Astrocyte of the cerebellum (primary cell): ENCODE measurements around the gene CDC42BPB.

Experiments used
- DNase-seq: peaks from one replicate; pipeline ENCODE4 v3.0.0-alpha.2; 2011; ENCODE audit warnings: low read depth
- H3K4me3 ChIP-seq: 2 replicates; pipeline ENCODE4 v1.5.1; 2011; ENCODE audit warnings: mild to moderate bottlenecking, low read depth, low read length, moderate library complexity
- in situ Hi-C: cut with HindIII; loops from 2 replicates; pipeline ENCODE4 v1.10.0; 2017; ENCODE audit warnings: low sequenced_read_pairs
- TF ChIP-seq, protein P1 (sequence below): IDR thresholded peaks from 2 replicates; pipeline ENCODE4 v1.5.1; 2012; ENCODE audit warnings: low read length, low read depth, moderate library complexity, mild to moderate bottlenecking; ENCODE audit errors: missing control alignments

The CDC42BPB gene

GRCh38 chr14:102984336-102985102, 72.8 kb downstream of the CDC42BPB start:
- TF ChIP-seq, protein P1, sequence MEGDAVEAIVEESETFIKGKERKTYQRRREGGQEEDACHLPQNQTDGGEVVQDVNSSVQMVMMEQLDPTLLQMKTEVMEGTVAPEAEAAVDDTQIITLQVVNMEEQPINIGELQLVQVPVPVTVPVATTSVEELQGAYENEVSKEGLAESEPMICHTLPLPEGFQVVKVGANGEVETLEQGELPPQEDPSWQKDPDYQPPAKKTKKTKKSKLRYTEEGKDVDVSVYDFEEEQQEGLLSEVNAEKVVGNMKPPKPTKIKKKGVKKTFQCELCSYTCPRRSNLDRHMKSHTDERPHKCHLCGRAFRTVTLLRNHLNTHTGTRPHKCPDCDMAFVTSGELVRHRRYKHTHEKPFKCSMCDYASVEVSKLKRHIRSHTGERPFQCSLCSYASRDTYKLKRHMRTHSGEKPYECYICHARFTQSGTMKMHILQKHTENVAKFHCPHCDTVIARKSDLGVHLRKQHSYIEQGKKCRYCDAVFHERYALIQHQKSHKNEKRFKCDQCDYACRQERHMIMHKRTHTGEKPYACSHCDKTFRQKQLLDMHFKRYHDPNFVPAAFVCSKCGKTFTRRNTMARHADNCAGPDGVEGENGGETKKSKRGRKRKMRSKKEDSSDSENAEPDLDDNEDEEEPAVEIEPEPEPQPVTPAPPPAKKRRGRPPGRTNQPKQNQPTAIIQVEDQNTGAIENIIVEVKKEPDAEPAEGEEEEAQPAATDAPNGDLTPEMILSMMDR: no peak
- DNase-seq: no peak
- in situ Hi-C loops: loop anchor here (5.0 kb wide), 1 partner anchor 42 kb away; no protein-coding TSS in a partner anchor
- H3K4me3 ChIP-seq: no peak overlapping the region

DNA sequence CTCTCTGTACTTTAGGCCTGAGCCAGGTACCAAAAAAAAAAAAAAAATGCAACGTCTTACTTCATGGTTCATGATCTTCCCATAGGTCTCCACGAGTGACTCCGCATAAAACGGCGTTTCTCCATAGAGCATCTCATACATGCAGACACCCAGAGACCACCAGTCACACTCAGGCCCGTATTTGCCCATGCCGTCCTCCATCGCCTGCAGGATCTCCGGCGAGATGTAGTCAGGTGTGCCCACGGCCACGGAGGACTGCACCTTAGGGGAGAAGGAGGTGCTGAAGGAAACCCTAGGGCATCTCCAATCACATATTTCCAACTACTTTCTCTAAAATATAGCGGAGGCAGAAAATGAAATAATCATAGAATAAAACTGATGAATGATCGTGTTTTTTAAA, 73.9 kb downstream of the CDC42BPB start:
- H3K4me3 ChIP-seq: no peak overlapping the region
- in situ Hi-C loops: no loop called here
- TF ChIP-seq, protein P1: no peak
- DNase-seq: no peak

DNA sequence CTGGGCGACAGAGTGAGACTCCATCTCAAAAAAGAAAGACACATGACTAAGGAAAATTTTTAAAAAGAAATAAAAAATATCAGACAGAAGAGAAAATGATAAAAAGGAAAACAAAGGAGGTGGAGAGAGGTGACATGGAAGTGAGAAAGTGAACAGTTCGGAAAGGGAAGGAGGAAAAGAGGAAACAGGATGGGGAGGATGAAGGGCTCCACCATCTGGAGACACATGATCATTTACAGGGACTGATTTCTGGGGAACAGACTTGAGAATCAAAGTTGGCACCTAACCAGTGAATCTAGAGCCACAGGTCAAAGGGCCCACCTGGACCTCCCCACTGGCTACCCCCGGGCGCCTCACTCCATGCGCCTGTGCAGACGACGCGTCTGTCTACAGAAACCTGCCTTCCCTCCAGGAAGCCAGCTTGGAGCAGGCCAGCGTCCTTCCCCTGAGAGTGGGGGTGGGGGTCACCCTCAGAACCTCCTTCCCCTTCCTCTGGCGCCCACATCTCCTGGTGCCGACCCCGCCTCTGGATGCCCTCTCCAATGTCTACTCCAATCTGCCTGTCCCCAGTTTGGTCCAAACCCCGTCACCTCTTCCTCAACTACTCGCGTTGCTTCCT, 74.4 kb downstream of the CDC42BPB start:
- in situ Hi-C loops: no loop called here
- TF ChIP-seq, protein P1: peak; percentile 4
- no peak overlapping the region for H3K4me3 ChIP-seq
- no peak for DNase-seq

DNA sequence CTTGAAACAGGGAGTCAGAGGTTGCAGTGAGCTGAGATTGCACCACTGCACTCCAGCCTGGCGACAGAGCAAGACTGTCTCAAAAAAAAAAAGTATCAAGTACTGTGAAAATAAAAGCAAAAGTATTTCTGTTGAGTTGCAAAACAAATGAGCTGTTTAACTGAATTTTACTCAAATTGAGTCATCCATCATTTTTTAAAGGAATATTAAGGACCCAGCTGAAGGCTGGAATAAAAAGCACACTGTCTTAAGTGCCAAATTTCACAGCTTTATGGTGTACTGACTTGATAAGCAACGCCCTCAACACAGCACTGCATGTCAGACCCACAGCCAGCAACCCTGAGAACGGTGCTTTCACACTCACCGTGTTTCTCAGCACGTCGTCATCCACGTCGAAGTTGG, 76.9 kb downstream of the CDC42BPB start:
- TF ChIP-seq, protein P1: no peak
- in situ Hi-C loops: no loop called here

GRCh38 chr14:102979406-102979805, 77.9 kb downstream of the CDC42BPB start:
- H3K4me3 ChIP-seq: no peak overlapping the region
- in situ Hi-C loops: loop anchor here (10.0 kb wide), 1 partner anchor 325 kb away; no protein-coding TSS in a partner anchor
- TF ChIP-seq, protein P1: no peak

More for the DNA sequence above, 76.9 kb downstream of the CDC42BPB start:
- no peak for DNase-seq
- no peak overlapping the region for H3K4me3 ChIP-seq

DNA sequence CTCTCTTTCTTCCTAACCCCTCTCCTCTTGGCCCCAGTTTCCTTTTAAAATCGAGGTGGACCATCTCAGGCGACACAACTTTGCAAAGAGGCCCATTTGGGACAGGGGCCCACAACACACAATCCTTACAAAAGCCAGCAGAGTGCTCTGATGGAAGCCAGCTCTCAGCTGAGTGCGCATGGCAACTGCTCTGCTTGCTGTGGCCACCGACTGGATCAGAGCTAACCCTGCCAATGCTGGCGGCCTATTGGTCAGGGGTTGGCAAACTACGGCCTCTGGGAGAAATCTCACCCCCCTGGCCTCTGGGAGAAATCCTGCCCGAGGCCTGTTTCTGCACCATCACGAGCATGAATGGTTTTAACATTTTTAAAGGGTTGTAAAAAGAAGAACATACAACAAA, 79.9 kb downstream of the CDC42BPB start:
- TF ChIP-seq, protein P1: no peak
- no peak for DNase-seq
- no peak overlapping the region for H3K4me3 ChIP-seq
- in situ Hi-C loops: loop anchor here (10.0 kb wide), 1 partner anchor 327 kb away; no protein-coding TSS in a partner anchor

More at GRCh38 chr14:102979406-102979805, 77.9 kb downstream of the CDC42BPB start:
- DNase-seq: no peak
